HL-60 (cell line): Measurements from ENCODE around the gene EIF5.
A peak's percentile ranks its signal among the peaks of the same experiment; 100 is the strongest.

Experiments used
- GABPA ChIP-seq: IDR thresholded peaks from 2 replicates; pipeline ENCODE4 v1.6.1; 2012; ENCODE audit warnings: low read depth
- POLR2AphosphoS5 ChIP-seq: IDR thresholded peaks from 2 replicates; pipeline ENCODE4 v1.6.1; 2012; ENCODE audit warnings: low read depth
- SPI1 ChIP-seq: IDR thresholded peaks from 2 replicates; pipeline ENCODE4 v1.6.1; 2012; ENCODE audit warnings: low read depth, mild to moderate bottlenecking, borderline replicate concordance
- TF ChIP-seq, protein P1 (sequence below): IDR thresholded peaks from one replicate; pipeline ENCODE4 v1.5.1; 2011; ENCODE audit warnings: low read length, control low read depth, inconsistent platforms; ENCODE audit not compliant: insufficient read depth
- TF ChIP-seq, protein P2 (sequence below): IDR thresholded peaks from 2 replicates; pipeline ENCODE4 v1.6.1; 2012; ENCODE audit warnings: low read depth; ENCODE audit not compliant: insufficient replicate concordance

DNA sequence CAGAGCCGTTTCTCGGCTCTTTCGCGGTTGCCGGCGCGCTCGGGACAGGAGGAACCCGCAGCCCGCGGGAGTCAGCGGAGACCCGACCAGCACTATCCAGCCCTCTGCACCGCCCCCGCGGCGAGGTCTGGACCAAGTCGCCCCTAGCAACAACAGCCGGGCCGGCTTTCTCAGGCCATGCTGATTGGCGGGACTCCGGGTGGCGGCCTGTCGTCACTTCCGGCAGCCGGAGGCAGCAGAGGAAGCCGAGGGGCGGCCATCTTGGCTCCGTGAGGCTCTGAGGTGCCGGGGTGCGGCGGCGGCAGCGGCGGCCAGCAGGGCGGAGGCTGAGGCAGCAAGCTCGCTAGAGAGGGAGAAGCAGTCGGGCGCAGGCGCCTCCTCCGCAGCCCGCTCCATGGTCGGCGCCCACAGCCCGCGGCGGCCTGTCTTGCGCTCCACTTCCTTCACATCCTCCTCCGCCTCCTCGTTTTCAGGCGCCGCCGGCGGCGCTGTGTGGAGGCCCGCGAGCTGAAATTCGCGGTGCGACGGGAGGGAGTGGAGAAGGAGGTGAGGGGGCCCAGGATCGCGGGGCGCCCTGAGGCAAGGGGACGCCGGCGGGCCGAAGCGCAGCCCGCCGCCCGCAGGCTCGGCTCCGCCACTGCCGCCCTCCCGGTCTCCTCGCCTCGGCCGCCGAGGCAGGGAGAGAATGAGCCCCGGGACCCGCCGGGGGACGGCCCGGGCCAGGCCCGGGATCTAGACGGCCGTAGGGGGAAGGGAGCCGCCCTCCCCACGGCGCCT is 51.3 kb downstream of the EIF5 start, which contains the start of gene MARK3:
- TF ChIP-seq, protein P1, sequence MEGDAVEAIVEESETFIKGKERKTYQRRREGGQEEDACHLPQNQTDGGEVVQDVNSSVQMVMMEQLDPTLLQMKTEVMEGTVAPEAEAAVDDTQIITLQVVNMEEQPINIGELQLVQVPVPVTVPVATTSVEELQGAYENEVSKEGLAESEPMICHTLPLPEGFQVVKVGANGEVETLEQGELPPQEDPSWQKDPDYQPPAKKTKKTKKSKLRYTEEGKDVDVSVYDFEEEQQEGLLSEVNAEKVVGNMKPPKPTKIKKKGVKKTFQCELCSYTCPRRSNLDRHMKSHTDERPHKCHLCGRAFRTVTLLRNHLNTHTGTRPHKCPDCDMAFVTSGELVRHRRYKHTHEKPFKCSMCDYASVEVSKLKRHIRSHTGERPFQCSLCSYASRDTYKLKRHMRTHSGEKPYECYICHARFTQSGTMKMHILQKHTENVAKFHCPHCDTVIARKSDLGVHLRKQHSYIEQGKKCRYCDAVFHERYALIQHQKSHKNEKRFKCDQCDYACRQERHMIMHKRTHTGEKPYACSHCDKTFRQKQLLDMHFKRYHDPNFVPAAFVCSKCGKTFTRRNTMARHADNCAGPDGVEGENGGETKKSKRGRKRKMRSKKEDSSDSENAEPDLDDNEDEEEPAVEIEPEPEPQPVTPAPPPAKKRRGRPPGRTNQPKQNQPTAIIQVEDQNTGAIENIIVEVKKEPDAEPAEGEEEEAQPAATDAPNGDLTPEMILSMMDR: no peak
- no peak for TF ChIP-seq SPI1
- TF ChIP-seq POLR2AphosphoS5: peak; percentile 77
- TF ChIP-seq, protein P2, sequence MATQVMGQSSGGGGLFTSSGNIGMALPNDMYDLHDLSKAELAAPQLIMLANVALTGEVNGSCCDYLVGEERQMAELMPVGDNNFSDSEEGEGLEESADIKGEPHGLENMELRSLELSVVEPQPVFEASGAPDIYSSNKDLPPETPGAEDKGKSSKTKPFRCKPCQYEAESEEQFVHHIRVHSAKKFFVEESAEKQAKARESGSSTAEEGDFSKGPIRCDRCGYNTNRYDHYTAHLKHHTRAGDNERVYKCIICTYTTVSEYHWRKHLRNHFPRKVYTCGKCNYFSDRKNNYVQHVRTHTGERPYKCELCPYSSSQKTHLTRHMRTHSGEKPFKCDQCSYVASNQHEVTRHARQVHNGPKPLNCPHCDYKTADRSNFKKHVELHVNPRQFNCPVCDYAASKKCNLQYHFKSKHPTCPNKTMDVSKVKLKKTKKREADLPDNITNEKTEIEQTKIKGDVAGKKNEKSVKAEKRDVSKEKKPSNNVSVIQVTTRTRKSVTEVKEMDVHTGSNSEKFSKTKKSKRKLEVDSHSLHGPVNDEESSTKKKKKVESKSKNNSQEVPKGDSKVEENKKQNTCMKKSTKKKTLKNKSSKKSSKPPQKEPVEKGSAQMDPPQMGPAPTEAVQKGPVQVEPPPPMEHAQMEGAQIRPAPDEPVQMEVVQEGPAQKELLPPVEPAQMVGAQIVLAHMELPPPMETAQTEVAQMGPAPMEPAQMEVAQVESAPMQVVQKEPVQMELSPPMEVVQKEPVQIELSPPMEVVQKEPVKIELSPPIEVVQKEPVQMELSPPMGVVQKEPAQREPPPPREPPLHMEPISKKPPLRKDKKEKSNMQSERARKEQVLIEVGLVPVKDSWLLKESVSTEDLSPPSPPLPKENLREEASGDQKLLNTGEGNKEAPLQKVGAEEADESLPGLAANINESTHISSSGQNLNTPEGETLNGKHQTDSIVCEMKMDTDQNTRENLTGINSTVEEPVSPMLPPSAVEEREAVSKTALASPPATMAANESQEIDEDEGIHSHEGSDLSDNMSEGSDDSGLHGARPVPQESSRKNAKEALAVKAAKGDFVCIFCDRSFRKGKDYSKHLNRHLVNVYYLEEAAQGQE: peak; percentile 7
- TF ChIP-seq GABPA: peak; percentile 88
